Type B pancreatic cell (in vitro differentiated cells): ENCODE data around the gene ST7. TPM values are rescaled to one million over a fixed set of nuclear protein-coding genes. Genes with fewer than 3 reads are reported as not detected.

Experiments
- DNase-seq: peaks from one replicate; pipeline ENCODE4 v3.0.0; 2021; ENCODE audit warnings: mixed read lengths; ENCODE audit not compliant: unreplicated experiment; ENCODE audit errors: extremely low spot score
- H3K27ac Mint-ChIP-seq: 2 replicates; pipeline ENCODE4 v1.8.0; 2021; ENCODE audit warnings: mild to moderate bottlenecking, mixed read lengths
- H3K27me3 Mint-ChIP-seq: 2 replicates; pipeline ENCODE4 v1.8.0; 2021; ENCODE audit warnings: mixed read lengths
- H3K36me3 Mint-ChIP-seq: 2 replicates; pipeline ENCODE4 v1.8.0; 2021; ENCODE audit warnings: mixed read lengths
- H3K4me1 Mint-ChIP-seq: one replicate; pipeline ENCODE4 v1.8.0; 2021; ENCODE audit warnings: mixed read lengths; ENCODE audit not compliant: unreplicated experiment
- H3K4me3 Mint-ChIP-seq: 2 replicates; pipeline ENCODE4 v1.8.0; 2021; ENCODE audit warnings: mild to moderate bottlenecking, mixed read lengths
- H3K9me3 Mint-ChIP-seq: 2 replicates; pipeline ENCODE4 v1.8.0; 2021; ENCODE audit warnings: mixed read lengths
- total RNA-seq: library from RNA; stranded (reverse); gene quantifications from 2 replicates; pipeline ENCODE4 v1.2.1, GENCODE V29; 2021; ENCODE audit warnings: low replicate concordance
- TF ChIP-seq, protein P1 (sequence below): fragments of 200-600 bp; sonication (generic); conservative IDR thresholded peaks from 2 replicates; pipeline ENCODE4 v1.5.0; 2021; ENCODE audit warnings: antibody characterized with exemption, mild to moderate bottlenecking

The ST7 gene
- total RNA-seq, 1 donor from 2014 or later = 25.0 TPM

DNA sequence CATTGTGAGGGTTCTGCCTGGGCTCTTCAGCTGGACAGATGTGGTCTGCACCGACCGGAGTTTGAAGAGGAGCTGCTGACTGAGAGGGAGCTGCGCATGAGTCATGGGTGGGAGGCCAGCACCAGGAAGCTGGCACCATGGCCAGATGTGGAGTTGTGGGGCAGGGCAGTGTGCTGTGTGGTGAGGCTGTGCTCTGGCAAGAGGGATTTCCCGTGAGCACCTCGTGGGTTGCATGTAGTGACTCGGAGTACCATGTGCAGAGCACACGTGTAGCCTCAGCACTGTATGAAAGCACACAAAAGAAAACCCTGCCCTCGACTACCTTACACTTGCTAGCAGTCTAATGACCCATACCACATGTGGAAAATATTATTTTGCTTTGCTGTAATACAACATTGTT lies 266.2 kb downstream of the ST7 start:
- Mint-ChIP-seq H3K27me3 (no peaks in the 10 kb centered on the region), H3K4me3 (no peak overlapping the region), H3K36me3 (peaks cover 23% of the 10 kb centered on the region), H3K4me1 (peaks cover 13% of the 10 kb centered on the region), H3K9me3 (no peaks in the 10 kb centered on the region), H3K27ac (no peak overlapping the region)
- TF ChIP-seq, protein P1, sequence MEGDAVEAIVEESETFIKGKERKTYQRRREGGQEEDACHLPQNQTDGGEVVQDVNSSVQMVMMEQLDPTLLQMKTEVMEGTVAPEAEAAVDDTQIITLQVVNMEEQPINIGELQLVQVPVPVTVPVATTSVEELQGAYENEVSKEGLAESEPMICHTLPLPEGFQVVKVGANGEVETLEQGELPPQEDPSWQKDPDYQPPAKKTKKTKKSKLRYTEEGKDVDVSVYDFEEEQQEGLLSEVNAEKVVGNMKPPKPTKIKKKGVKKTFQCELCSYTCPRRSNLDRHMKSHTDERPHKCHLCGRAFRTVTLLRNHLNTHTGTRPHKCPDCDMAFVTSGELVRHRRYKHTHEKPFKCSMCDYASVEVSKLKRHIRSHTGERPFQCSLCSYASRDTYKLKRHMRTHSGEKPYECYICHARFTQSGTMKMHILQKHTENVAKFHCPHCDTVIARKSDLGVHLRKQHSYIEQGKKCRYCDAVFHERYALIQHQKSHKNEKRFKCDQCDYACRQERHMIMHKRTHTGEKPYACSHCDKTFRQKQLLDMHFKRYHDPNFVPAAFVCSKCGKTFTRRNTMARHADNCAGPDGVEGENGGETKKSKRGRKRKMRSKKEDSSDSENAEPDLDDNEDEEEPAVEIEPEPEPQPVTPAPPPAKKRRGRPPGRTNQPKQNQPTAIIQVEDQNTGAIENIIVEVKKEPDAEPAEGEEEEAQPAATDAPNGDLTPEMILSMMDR = no peak
- no peak for DNase-seq

DNA sequence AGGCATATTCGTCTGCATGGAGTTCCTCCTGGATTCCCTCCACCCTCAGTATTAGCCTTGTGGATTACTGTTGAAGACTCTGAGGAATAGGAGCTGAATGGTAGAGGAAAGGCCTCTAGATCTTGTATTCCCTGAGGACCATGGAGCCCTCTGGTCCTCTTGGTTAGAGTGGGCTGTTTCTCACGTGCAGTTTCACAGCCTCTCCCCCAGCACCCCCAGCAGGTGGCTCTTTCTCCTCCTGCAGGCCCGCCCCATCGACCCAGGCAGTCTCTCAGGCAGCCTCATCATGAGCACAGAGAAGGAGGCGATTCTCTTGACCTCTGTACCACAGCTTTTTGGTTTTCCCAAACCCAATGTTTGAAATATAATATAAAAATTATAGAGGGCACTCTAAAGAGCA lies 267.5 kb downstream of the ST7 start:
- H3K4me3 Mint-ChIP-seq = no peak overlapping the region
- TF ChIP-seq, protein P1 = no peak
- peaks cover 13% of the 10 kb centered on the region for H3K4me1 Mint-ChIP-seq
- peaks cover 23% of the 10 kb centered on the region for H3K36me3 Mint-ChIP-seq
- no peaks in the 10 kb centered on the region for H3K9me3 Mint-ChIP-seq
- no peak overlapping the region for H3K27ac Mint-ChIP-seq
- no peak for DNase-seq
- H3K27me3 Mint-ChIP-seq = no peaks in the 10 kb centered on the region

- TF ChIP-seq, protein P1 = no peak
- H3K27ac Mint-ChIP-seq = no peak overlapping the region
- peaks cover 24% of the 10 kb centered on the region for H3K36me3 Mint-ChIP-seq
- DNase-seq = no peak
- no peak overlapping the region for H3K4me3 Mint-ChIP-seq
- H3K9me3 Mint-ChIP-seq = no peaks in the 10 kb centered on the region
- H3K27me3 Mint-ChIP-seq = no peaks in the 10 kb centered on the region
- H3K4me1 Mint-ChIP-seq = no peaks in the 10 kb centered on the region
These were observed 272.2 kb downstream of the ST7 start for GRCh38 chr7:117225536-117225935.

DNA sequence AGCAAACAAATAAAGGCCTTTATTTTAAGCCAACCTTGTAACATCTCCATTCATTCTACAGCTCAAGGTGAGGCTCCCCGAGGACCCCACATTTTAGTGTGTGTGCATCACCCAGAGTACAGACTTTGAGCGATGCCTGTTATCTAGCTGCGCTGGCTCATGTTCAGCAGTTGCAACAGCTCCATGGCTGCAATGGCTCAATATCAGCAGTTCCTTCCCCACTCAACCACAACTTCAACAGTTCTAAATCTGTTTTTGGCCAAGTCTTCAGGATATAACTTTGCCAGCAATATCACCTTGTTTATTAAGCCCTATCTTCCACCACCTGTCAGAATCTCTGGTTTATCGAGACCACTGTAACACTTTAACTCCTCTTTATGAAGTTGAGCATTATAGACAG lies 273.8 kb downstream of the ST7 start:
- H3K27me3 Mint-ChIP-seq = no peaks in the 10 kb centered on the region
- H3K9me3 Mint-ChIP-seq = no peaks in the 10 kb centered on the region

GRCh38 chr7:117229350-117229749 lies 276.0 kb downstream of the ST7 start:
- Mint-ChIP-seq H3K36me3 (peaks cover 7% of the 10 kb centered on the region), H3K4me3 (no peak overlapping the region), H3K27ac (no peak overlapping the region), H3K9me3 (no peaks in the 10 kb centered on the region), H3K4me1 (no peaks in the 10 kb centered on the region), H3K27me3 (no peaks in the 10 kb centered on the region)
- TF ChIP-seq, protein P1 = no peak
- DNase-seq = no peak

More for the DNA sequence above, 273.8 kb downstream of the ST7 start:
- Mint-ChIP-seq H3K4me1 (no peaks in the 10 kb centered on the region), H3K4me3 (no peak overlapping the region), H3K27ac (no peak overlapping the region), H3K36me3 (peaks cover 24% of the 10 kb centered on the region)
- TF ChIP-seq, protein P1 = no peak
- no peak for DNase-seq
